ENCODE data around the gene MYCBPAP.

The MYCBPAP gene

GRCh38 chr17:50566886-50567285, 58.6 kb downstream of the MYCBPAP start:
- no peak for DNase-seq (ENCODE audit: insufficient read length, low spot score)
- FAIRE-seq, result no peak

- DNase-seq (ENCODE audit: insufficient read length, low spot score) (no peak), FAIRE-seq (no peak)
Observed at GRCh38 chr17:50568659-50569058, 60.4 kb downstream of the MYCBPAP start.

GRCh38 chr17:50569592-50569991, 61.4 kb downstream of the MYCBPAP start:
- DNase-seq (ENCODE audit: insufficient read length, low spot score) (no peak), FAIRE-seq (no peak)

- FAIRE-seq (no peak), DNase-seq (ENCODE audit: insufficient read length, low spot score) (no peak)
Observed at GRCh38 chr17:50570032-50570431, 61.8 kb downstream of the MYCBPAP start.

GRCh38 chr17:50570528-50570927, 62.3 kb downstream of the MYCBPAP start:
- no peak for FAIRE-seq
- DNase-seq (ENCODE audit: insufficient read length, low spot score), result no peak

GRCh38 chr17:50571681-50572080, 63.4 kb downstream of the MYCBPAP start:
- no peak for DNase-seq (ENCODE audit: insufficient read length, low spot score)
- FAIRE-seq, result no peak

- FAIRE-seq (no peak), DNase-seq (ENCODE audit: insufficient read length, low spot score) (no peak)
Observed at GRCh38 chr17:50572541-50572940, 64.3 kb downstream of the MYCBPAP start.

- DNase-seq (ENCODE audit: insufficient read length, low spot score) (no peak), FAIRE-seq (no peak)
Observed at GRCh38 chr17:50573866-50574611, 65.8 kb downstream of the MYCBPAP start.

GRCh38 chr17:50575581-50576210, 67.5 kb downstream of the MYCBPAP start:
- FAIRE-seq, result no peak

GRCh38 chr17:50576864-50577263, 68.6 kb downstream of the MYCBPAP start:
- FAIRE-seq, result no peak
- DNase-seq (ENCODE audit: insufficient read length, low spot score), result no peak

More at GRCh38 chr17:50575581-50576210, 67.5 kb downstream of the MYCBPAP start:
- no peak for DNase-seq (ENCODE audit: insufficient read length, low spot score)

- FAIRE-seq (no peak), DNase-seq (ENCODE audit: insufficient read length, low spot score) (no peak)
Observed at GRCh38 chr17:50577451-50577954, 69.3 kb downstream of the MYCBPAP start.

- DNase-seq (ENCODE audit: insufficient read length, low spot score) (no peak), FAIRE-seq (no peak)
Observed at GRCh38 chr17:50578173-50578572, 69.9 kb downstream of the MYCBPAP start.

- FAIRE-seq, result no peak
- no peak for DNase-seq (ENCODE audit: insufficient read length, low spot score)
Observed at GRCh38 chr17:50579399-50579798, 71.2 kb downstream of the MYCBPAP start.

- FAIRE-seq (no peak), DNase-seq (ENCODE audit: insufficient read length, low spot score) (no peak)
Observed at GRCh38 chr17:50580646-50581045, 72.4 kb downstream of the MYCBPAP start.
